Measurements from ENCODE around the gene KANK4.
"Not testable (repeated sequence)": the region's sequence is repeated elsewhere in the genome, so short reads cannot be mapped to it uniquely, and the experiment has no call there.

Gene KANK4

GRCh38 chr1:62269851-62270495 lies 49.3 kb downstream of the KANK4 start:
- no peak for DNase-seq

DNA sequence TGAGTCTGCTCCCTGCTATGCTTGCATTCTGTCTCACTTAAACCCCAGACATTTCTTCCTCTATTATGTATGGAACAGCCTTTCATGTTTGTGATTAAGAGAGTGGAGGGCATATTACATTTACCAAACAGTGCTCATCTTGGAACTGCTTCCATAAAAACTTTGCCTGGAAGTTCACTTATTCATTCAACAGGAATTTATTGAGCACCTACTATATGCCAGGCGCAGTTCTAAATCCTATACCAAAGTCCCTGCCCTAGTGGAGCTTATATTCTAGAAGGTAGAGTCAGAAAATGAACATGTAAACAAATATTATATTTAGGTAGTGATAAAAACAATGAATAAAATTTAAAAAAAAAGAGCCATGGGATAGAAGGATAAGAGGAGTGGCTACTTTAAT lies 49.8 kb downstream of the KANK4 start:
- DNase-seq = no peak

DNA sequence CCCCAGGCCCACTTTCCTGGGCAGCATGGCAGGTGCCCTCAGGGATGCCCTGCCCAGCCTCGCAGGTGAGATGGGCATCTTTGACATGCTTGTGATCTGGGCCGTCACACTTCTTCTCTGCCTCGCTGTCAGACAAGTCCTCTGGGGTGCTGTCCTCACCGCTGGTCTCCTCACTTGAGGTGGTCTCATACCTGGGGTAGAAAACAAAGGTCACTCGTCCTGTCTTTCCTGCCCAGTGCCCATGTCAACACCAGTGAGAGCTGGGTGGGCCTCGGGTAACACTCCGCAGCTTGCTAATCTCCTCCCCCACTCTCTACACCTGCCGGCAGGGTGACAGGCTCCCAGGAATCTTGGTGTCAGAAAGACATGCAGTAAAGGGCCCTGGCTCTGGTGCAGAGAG lies 50.9 kb downstream of the KANK4 start:
- no peak for DNase-seq

DNA sequence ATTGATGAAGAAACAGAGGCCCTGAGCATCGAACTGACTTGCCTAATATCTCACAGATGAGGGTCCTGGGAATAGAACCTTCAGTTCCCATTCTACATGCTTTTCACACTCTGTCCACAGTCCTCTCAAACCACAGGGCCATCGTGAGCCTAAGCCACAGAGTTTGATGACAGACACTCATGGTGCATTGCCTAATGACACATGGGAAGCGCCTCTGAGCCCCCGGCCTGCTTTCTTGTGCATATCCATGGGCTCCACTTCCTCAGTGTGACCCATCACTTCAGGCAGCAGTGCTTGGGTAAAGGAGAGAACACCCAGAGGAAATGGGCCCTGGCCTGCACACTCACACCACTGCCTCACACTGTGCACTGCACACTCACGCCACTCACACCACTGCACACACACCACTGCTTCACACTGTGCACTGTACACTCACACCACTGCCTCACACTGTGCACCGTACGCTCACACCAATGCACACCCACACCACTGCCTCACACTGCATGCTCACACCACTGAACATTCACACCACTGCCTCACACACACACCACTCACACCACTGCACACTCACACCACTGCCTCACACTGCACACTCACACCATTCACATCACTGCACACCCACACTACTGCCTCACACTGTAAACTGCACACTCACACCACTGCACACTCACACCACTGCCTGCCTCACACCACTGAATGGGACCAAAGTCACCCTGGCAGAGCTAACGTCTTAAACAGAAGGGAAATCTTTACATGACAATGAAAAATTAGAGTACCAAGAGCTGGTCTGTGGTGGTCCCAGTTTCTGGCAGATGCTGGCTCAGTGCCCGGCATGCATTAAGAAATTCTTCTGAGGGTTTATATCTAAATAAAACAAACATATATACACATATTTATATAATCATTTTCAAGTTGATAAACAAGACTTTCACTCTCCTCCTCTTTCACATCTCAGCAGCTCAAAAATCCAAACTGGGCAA lies 53.0 kb downstream of the KANK4 start:
- DNase-seq = no peak

- DNase-seq = no peak
Measured at GRCh38 chr1:62263814-62264353, 55.4 kb downstream of the KANK4 start.

GRCh38 chr1:62263006-62263813 lies 56.0 kb downstream of the KANK4 start:
- no peak for DNase-seq

DNA sequence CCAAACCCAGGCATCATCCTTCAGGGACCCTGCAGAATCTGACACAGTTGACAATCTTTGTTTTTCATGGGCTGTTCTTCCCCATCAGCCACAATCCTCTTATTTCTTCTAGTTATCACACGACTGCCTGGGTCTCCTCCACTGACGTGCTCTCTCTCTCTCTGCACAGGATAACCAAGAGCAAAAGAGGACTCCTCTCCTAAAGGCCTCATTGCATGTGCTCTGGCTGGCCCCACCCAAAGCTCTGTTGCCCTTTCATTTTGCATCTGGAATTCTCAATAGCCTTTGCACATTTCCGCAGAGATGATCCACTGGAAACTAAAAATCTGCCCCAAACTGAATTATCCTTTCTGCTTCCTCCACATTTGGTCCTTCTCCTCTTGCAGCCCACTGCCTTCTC lies 58.5 kb downstream of the KANK4 start:
- DNase-seq = no peak

DNA sequence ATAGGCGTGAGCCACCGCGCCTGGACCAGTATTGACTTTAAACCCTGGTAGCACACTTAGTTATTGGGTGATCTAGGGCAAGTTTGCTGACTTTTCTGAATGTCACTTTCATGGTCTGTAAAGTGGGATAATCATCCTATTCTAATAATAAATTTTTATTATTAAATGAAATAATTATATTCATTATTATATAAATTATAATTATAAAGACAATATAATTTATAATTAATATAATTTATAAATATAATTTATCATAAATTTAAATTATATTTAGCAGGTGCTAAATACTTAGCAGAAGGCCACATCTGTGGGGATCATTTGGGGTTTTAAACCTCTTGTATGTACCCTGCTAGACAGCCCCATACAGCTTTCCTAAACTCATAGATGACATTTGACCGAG lies 59.7 kb downstream of the KANK4 start:
- DNase-seq = no peak

GRCh38 chr1:62250126-62250726 lies 69.0 kb downstream of the KANK4 start:
- DNase-seq = no peak

DNA sequence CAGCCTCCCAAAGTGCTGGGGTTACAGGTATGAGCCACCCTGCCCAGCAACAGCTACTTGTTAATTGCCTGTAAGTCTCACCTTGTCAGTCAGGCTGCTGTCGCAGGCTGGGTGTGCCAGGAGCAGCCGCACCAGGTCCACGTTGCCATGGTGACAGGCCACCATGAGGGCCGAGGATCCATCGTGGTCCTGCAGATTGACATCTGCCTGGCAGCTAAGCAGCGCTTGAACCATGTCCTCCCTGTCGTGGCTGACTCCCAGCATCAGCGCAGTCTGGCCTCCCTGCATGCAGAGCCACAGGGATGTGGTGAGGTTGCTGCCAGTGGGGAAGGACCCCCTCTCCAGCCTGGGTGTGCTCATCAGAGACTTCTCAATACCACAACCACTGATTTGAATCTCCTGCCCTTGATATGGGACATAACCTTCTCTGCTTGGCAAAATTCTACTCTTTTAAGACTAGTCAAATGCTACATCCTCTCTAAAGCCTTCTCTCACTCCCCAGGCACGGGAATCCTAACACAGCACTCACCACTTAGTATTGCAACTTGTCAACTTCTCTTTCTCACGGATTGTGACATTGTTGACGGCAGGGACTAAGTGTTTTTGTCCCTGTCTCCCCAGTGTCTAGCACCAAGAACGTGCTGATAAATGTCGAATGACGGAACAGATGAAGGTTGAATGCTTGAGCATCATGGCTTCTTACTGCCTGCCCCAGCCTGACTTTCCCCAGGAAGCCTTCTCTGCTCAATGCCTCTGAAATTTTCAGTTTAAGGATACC lies 71.7 kb downstream of the KANK4 start:
- no peak for DNase-seq

GRCh38 chr1:62245201-62245600 lies 74.0 kb downstream of the KANK4 start:
- DNase-seq = no peak

DNA sequence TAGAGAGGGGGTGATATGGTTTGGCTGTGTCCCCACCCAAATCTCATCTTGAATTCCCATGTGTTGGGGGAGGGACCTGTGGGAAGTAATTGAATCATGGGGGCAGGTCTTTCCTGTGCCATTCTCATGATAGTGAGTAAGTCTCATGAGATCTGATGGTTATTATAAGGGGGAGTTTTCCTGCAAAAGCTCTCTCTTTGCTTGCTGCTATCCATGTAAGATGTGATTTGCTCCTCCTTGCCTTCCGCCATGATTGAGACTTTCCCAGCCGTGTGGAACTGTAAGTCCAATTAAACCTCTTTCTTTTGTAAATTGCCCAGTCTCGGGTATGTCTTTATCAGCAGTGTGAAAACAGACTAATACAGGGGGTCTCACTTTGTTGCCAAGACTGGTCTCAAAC lies 74.9 kb downstream of the KANK4 start:
- DNase-seq = not testable (repeated sequence)

GRCh38 chr1:62241371-62242131 lies 77.7 kb downstream of the KANK4 start:
- DNase-seq = no peak

- DNase-seq = no peak
Measured at GRCh38 chr1:62240651-62241370, 78.4 kb downstream of the KANK4 start.

DNA sequence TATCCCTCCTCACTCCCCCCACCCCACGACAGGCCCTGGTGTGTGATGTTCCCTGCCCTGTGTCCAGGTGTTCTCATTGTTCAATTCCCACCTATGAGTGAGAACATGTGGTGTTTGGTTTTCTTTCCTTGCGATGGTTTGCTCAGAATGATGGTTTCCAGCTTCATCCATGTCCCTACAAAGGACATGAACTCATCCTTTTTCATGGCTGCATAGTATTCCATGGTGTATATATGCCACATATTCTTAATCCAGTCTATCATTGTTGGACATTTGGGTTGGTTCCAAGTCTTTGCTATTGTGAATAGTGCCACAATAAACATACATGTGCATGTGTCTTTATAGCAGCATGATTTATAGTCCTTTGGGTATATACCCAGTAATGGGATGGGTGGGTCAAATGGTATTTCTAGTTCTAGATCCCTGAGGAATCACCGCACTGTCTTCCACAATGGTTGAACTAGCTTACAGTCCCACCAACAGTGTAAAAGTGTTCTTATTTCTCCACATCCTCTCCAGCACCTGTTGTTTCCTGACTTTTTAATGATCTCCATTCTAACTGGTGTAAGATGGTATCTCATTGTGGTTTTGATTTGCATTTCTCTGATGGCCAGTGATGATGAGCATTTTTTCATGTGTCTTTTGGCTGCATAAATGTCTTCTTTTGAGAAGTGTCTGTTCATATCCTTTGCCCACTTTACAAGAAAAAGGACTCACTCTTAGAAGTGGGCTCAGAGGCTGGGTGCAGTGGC lies 79.4 kb downstream of the KANK4 start:
- not testable (repeated sequence) for DNase-seq

- no peak for DNase-seq
Measured at GRCh38 chr1:62238507-62238906, 80.7 kb downstream of the KANK4 start.

- no peak for DNase-seq
Measured at GRCh38 chr1:62237950-62238374, 81.3 kb downstream of the KANK4 start.

GRCh38 chr1:62237361-62237760 lies 81.9 kb downstream of the KANK4 start:
- DNase-seq = no peak

GRCh38 chr1:62235576-62235975 lies 83.7 kb downstream of the KANK4 start:
- no peak for DNase-seq

Data from effector CD4-positive, alpha-beta T cell (primary cell).